ENCODE results near the gene TIGAR.

GRCh38 chr12:4324366-4324765, 3.4 kb downstream of the TIGAR start:
- TF ChIP-seq CTCF (IDR thresholded peaks at IDR 0.05) (no peak), POLR2AphosphoS5 (IDR thresholded peaks at IDR 0.05) (no peak), POLR2A (IDR thresholded peaks at IDR 0.05) (no peak), EP300 (IDR thresholded peaks at IDR 0.05) (no peak)
